Measurements from ENCODE around the gene GNG11. TPM values are rescaled to one million over a fixed set of nuclear protein-coding genes. Genes with fewer than 3 reads are reported as not detected.

GNG11 gene
- 133 TPM for total RNA-seq (ENCODE audit: unreplicated experiment)
- long read RNA-seq, transcript GNG11-201 (2 exons, 3,055 nt) = major isoform, 613 of 622 reads
- long read RNA-seq, partial matches to known transcripts = 9 of 622 reads
- long read RNA-seq, other reads (novel, unspliced or antisense) = 0 of 622 reads

DNA sequence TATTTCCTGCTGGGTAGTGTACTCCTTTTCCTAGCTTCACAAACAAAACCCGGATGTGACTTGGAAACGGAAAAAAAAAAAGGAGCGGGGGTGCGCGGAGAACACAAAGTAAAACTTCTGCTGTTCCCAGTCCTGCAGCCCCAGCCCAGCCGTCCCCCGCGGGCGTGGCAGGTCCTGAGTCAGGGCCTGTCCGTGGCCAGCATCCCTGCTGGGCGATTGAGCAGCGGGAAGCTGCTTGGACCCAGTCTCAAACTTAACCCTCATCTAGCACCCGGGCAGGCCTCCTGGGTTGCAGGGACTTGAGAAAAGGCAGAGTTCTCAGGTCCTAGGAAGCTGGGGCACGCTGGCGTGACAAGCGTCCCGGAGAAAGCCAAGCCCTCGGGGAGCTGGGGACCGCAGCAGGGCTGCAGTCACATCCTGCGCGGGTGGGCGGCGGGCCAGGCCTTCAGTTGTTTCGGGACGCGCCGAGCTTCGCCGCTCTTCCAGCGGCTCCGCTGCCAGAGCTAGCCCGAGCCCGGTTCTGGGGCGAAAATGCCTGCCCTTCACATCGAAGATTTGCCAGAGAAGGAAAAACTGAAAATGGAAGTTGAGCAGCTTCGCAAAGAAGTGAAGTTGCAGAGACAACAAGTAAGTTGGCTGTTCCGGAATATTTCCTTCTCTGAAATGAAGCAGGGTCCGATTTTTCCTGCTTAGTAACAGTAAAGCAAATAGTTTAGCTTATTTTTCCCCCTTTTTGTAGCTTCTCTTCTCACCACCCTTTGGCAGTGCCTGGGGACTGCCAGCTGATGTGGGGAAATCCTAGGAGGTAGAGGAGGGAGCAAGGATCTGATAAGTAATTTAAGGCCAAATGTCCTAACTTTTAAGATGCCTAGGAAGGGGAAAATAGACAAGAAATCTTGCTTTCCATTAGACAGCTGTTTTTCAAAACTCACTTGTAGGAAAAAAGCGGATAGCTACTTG, at the start of gene GNG11:
Gene GNG11, plus strand, starts transcription at position 129 of the 960 bp plus-strand sequence. Its CDS starts 403 bp downstream, at position 532.
- Mint-ChIP-seq H3K4me3 (ENCODE audit: unreplicated experiment) (peak within 1 kb of the TSS; percentile 96), H3K36me3 (ENCODE audit: low read depth, unreplicated experiment) (peaks cover 30% of the 10 kb centered on the region), H3K4me1 (ENCODE audit: unreplicated experiment) (peaks cover 29% of the 10 kb centered on the region), H3K27me3 (ENCODE audit: unreplicated experiment) (peaks cover 7% of the 10 kb centered on the region), H3K27ac (ENCODE audit: unreplicated experiment) (peak within 1 kb of the TSS; percentile 99), H3K9me3 (ENCODE audit: unreplicated experiment) (no peaks in the 10 kb centered on the region)
- TF ChIP-seq, protein P1, sequence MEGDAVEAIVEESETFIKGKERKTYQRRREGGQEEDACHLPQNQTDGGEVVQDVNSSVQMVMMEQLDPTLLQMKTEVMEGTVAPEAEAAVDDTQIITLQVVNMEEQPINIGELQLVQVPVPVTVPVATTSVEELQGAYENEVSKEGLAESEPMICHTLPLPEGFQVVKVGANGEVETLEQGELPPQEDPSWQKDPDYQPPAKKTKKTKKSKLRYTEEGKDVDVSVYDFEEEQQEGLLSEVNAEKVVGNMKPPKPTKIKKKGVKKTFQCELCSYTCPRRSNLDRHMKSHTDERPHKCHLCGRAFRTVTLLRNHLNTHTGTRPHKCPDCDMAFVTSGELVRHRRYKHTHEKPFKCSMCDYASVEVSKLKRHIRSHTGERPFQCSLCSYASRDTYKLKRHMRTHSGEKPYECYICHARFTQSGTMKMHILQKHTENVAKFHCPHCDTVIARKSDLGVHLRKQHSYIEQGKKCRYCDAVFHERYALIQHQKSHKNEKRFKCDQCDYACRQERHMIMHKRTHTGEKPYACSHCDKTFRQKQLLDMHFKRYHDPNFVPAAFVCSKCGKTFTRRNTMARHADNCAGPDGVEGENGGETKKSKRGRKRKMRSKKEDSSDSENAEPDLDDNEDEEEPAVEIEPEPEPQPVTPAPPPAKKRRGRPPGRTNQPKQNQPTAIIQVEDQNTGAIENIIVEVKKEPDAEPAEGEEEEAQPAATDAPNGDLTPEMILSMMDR (IDR thresholded peaks at IDR 0.05; ENCODE audit: unreplicated experiment) = no peak
- peak; percentile 72 for DNase-seq (ENCODE audit: low spot score)

DNA sequence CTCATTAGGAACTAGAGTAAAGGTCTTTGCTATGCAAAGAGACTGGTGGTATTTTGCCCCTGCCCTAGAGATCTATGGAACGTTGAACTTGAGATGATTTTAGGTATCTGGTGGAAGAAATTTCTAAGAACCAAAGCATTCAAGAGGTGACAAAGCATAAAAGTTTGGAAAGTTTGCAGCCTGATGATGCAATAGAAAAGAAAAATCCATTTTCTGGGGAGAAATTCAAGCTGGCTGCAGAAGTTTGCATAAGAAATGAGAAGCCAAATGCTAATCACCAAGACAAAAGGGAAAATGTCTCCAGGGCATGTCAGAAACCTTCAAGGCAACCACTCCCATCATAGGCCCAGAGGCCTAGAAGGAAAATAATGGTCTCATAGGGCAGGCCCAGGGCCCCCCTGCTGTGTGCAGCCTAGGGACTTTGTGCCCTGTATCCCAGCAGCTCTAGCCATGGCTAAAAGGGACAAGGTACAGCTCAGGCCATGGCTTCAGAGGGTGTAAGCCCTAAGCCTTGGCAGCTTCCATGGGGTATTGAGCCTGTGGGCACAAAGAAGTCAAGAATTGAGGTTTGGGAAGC, 47.4 kb upstream of the GNG11 start:
- Mint-ChIP-seq H3K27ac (ENCODE audit: unreplicated experiment) (no peak overlapping the region), H3K4me3 (ENCODE audit: unreplicated experiment) (no peak overlapping the region), H3K27me3 (ENCODE audit: unreplicated experiment) (no peaks in the 10 kb centered on the region), H3K9me3 (ENCODE audit: unreplicated experiment) (no peaks in the 10 kb centered on the region), H3K36me3 (ENCODE audit: low read depth, unreplicated experiment) (no peaks in the 10 kb centered on the region), H3K4me1 (ENCODE audit: unreplicated experiment) (no peaks in the 10 kb centered on the region)
- no peak for DNase-seq (ENCODE audit: low spot score)
- TF ChIP-seq, protein P1 (IDR thresholded peaks at IDR 0.05; ENCODE audit: unreplicated experiment) = no peak

DNA sequence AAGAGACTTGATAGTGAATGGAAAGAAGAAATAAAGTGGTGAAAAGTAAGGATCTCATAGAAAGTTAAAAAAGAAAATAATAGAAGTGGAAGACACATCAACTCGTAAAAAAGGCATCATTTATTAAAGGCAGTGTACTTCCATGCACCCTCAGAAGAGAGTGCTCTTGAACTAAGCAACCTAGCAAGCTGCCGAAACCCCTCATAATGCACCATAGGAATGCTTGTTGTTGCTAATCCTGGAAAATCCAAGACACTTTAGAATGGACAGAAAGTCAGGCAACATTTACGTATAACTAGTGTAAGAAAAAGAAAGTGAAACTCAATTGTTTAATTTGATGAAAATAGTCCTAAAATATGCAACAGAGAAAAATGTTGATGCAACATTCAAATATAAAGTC, 43.8 kb upstream of the GNG11 start:
- H3K36me3 Mint-ChIP-seq (ENCODE audit: low read depth, unreplicated experiment) = no peaks in the 10 kb centered on the region
- peaks cover 2% of the 10 kb centered on the region for H3K27me3 Mint-ChIP-seq (ENCODE audit: unreplicated experiment)
- H3K4me1 Mint-ChIP-seq (ENCODE audit: unreplicated experiment) = no peaks in the 10 kb centered on the region
- TF ChIP-seq, protein P1 (IDR thresholded peaks at IDR 0.05; ENCODE audit: unreplicated experiment) = no peak
- H3K27ac Mint-ChIP-seq (ENCODE audit: unreplicated experiment) = no peak overlapping the region
- H3K4me3 Mint-ChIP-seq (ENCODE audit: unreplicated experiment) = no peak overlapping the region
- H3K9me3 Mint-ChIP-seq (ENCODE audit: unreplicated experiment) = no peaks in the 10 kb centered on the region
- DNase-seq (ENCODE audit: low spot score) = no peak

DNA sequence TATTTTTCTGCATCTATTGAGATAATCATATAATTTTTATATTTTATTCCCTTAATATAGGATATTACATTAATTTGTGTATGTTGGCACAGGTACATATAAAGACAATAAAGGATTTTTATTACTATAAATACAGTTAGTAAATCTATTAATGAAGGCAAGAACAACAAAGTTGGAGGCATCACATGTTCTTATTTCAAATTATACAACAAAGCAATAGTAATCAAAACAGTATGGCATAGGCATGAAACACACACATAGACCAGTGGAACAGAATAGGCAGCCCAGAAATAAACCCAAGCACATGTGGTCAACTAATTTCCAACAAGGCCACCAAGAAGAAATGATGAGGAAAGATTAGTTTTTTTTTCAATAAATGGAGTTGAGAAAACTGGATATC, 42.2 kb upstream of the GNG11 start:
- peaks cover 2% of the 10 kb centered on the region for H3K27me3 Mint-ChIP-seq (ENCODE audit: unreplicated experiment)
- no peaks in the 10 kb centered on the region for H3K9me3 Mint-ChIP-seq (ENCODE audit: unreplicated experiment)
- TF ChIP-seq, protein P1 (IDR thresholded peaks at IDR 0.05; ENCODE audit: unreplicated experiment) = no peak
- DNase-seq (ENCODE audit: low spot score) = no peak
- no peak overlapping the region for H3K27ac Mint-ChIP-seq (ENCODE audit: unreplicated experiment)
- no peaks in the 10 kb centered on the region for H3K36me3 Mint-ChIP-seq (ENCODE audit: low read depth, unreplicated experiment)
- no peak overlapping the region for H3K4me3 Mint-ChIP-seq (ENCODE audit: unreplicated experiment)
- no peaks in the 10 kb centered on the region for H3K4me1 Mint-ChIP-seq (ENCODE audit: unreplicated experiment)
